H1 (cell line): ENCODE measurements around the gene AP5Z1. TPM values are rescaled to one million over a fixed set of nuclear protein-coding genes. Genes with fewer than 3 reads are reported as not detected.

Experiments
- CTCF ChIA-PET: fragments of 300-600 bp; sonication (Branson Sonifier 250); formaldehyde crosslinking; loops from one replicate; lab custom pipeline; 2021; ENCODE audit not compliant: partially characterized antibody; lab: Charles Lee
- POLR2A ChIA-PET: fragments of 300-600 bp; sonication (Branson Sonifier 250); formaldehyde crosslinking; loops from one replicate; lab custom pipeline; 2021; ENCODE audit warnings: inconsistent platforms; ENCODE audit not compliant: partially characterized antibody; lab: Charles Lee
- DNase-seq, 2 experiments: peaks; one replicate each; pipeline versions ENCODE4 v3.0.0 to v3.0.0-alpha.2; 2010 to 2022; ENCODE audit warnings: low spot score in 2 of 2, low read depth in 1 of 2, mixed read lengths in 1 of 2
- FAIRE-seq: peaks from 2 replicates; lab custom pipeline; 2011; peaks lifted over from hg19 to GRCh38; lab: Jason Lieb, UNC
- H2AFZ ChIP-seq: 2 replicates; pipeline ENCODE4 v1.8.1; 2012; ENCODE audit warnings: low read length, inconsistent platforms
- H2AK5ac ChIP-seq: 2 replicates; pipeline ENCODE4 v1.6.1; 2013; ENCODE audit warnings: low read depth, low read length
- H2BK120ac ChIP-seq: replicated peaks from 2 replicates; pipeline ENCODE3; 2013; ENCODE audit warnings: low read depth, low read length, inconsistent platforms
- H2BK12ac ChIP-seq: 2 replicates; pipeline ENCODE4 v1.6.1; 2013; ENCODE audit warnings: low read depth, low read length
- H2BK15ac ChIP-seq: 2 replicates; pipeline ENCODE4 v1.6.1; 2013; ENCODE audit warnings: low read length
- H2BK20ac ChIP-seq: 2 replicates; pipeline ENCODE4 v1.6.1; 2013; ENCODE audit warnings: low read length
- H2BK5ac ChIP-seq: 2 replicates; pipeline ENCODE4 v1.6.1; 2013; ENCODE audit warnings: low read depth, low read length
- H3K14ac ChIP-seq: 2 replicates; pipeline ENCODE4 v1.6.1; 2013; ENCODE audit warnings: inconsistent platforms; ENCODE audit not compliant: insufficient read length
- H3K18ac ChIP-seq: 2 replicates; pipeline ENCODE4 v1.6.1; 2013; ENCODE audit warnings: low read length; ENCODE audit errors: extremely low read depth
- H3K23ac ChIP-seq: 2 replicates; pipeline ENCODE4 v1.6.1; 2013; ENCODE audit warnings: inconsistent platforms; ENCODE audit not compliant: insufficient read length
- H3K23me2 ChIP-seq: 2 replicates; pipeline ENCODE4 v1.6.1; 2013; ENCODE audit warnings: low read depth, low read length
- H3K27ac ChIP-seq: 2 replicates; pipeline ENCODE4 v1.6.1; 2011; ENCODE audit warnings: low read depth, low read length, inconsistent platforms
- H3K27me3 ChIP-seq, 4 experiments: replicated peaks in 1 of 4; 1 replicate in 1 of 4; 2 replicates in 3 of 4; pipeline versions ENCODE4 v1.6.1 to v1.8.1; 2011 to 2013; ENCODE audit warnings: low read length in 3 of 4, mild to moderate bottlenecking in 3 of 4, inconsistent platforms in 2 of 4, mixed read lengths in 2 of 4, moderate library complexity in 1 of 4; ENCODE audit not compliant: control insufficient read depth in 3 of 4, insufficient read depth in 3 of 4; ENCODE audit errors: extremely low read depth in 1 of 4
- H3K36me3 ChIP-seq, 4 experiments: 2 replicates each; pipeline versions ENCODE4 v1.6.1 to v1.8.1; 2011 to 2013; ENCODE audit warnings: mild to moderate bottlenecking in 4 of 4, low read length in 3 of 4, moderate library complexity in 2 of 4, control low read depth in 1 of 4, inconsistent platforms in 1 of 4; ENCODE audit not compliant: insufficient read depth in 4 of 4, control insufficient read depth in 2 of 4
- H3K4ac ChIP-seq: replicated peaks from 2 replicates; pipeline ENCODE3; 2013; ENCODE audit warnings: low read length, low read depth, mixed read lengths, inconsistent platforms; ENCODE audit not compliant: insufficient read length
- H3K4me1 ChIP-seq, 4 experiments: replicated peaks in 1 of 4; 1 replicate in 1 of 4; 2 replicates in 3 of 4; pipeline versions ENCODE4 v1.6.1 to v1.8.1; 2011 to 2013; ENCODE audit warnings: low read length in 3 of 4, inconsistent platforms in 2 of 4, mixed read lengths in 1 of 4; ENCODE audit not compliant: insufficient read depth in 4 of 4, control insufficient read depth in 3 of 4
- H3K4me2 ChIP-seq, 2 experiments: 2 replicates each; pipeline versions ENCODE4 v1.6.1 to v1.8.1; 2011 to 2013; ENCODE audit warnings: low read depth in 2 of 2, low read length in 2 of 2, control low read depth in 1 of 2, inconsistent platforms in 1 of 2, mild to moderate bottlenecking in 1 of 2; ENCODE audit not compliant: insufficient read depth in 1 of 2
- H3K4me3 ChIP-seq, 4 experiments: fragments of 200-600, 300-600 bp in 1 of 4; sonication (generic), shearing (Covaris generic), sonication (Bioruptor Twin) in 1 of 4; 2 replicates each; pipeline versions ENCODE4 v1.5.1 to v1.8.1; 2011 to 2016; ENCODE audit warnings: low read length in 4 of 4, low read depth in 3 of 4, control low read depth in 2 of 4, inconsistent platforms in 2 of 4, mild to moderate bottlenecking in 2 of 4, mixed read lengths in 1 of 4, moderate library complexity in 1 of 4; ENCODE audit not compliant: insufficient read depth in 2 of 4; ENCODE audit errors: extremely low read depth in 1 of 4
- H3K56ac ChIP-seq: replicated peaks from 2 replicates; pipeline ENCODE3; 2013; ENCODE audit warnings: low read depth, mild to moderate bottlenecking, mixed read lengths, low read length, inconsistent platforms; ENCODE audit not compliant: insufficient read length
- H3K79me1 ChIP-seq: 2 replicates; pipeline ENCODE4 v1.6.1; 2013; ENCODE audit warnings: low read depth, low read length, control low read depth
- H3K79me2 ChIP-seq, 2 experiments: 2 replicates each; pipeline versions ENCODE4 v1.6.1 to v1.8.1; 2012 to 2013; ENCODE audit warnings: low read length in 2 of 2, mild to moderate bottlenecking in 2 of 2, inconsistent platforms in 1 of 2; ENCODE audit not compliant: insufficient read depth in 2 of 2, control insufficient read depth in 1 of 2
- H3K9ac ChIP-seq, 4 experiments: replicated peaks in 1 of 4; 1 replicate in 1 of 4; 2 replicates in 3 of 4; pipeline versions ENCODE4 v1.6.1 to v1.8.1; 2011 to 2013; ENCODE audit warnings: low read depth in 3 of 4, low read length in 3 of 4, control low read depth in 2 of 4, mild to moderate bottlenecking in 2 of 4, moderate library complexity in 2 of 4, inconsistent platforms in 1 of 4; ENCODE audit errors: extremely low read depth in 1 of 4
- H3K9me3 ChIP-seq, 2 experiments: 2 replicates each; pipeline versions ENCODE4 v1.6.1 to v1.8.1; 2012 to 2013; ENCODE audit warnings: mild to moderate bottlenecking in 2 of 2, moderate library complexity in 2 of 2, control low read depth in 1 of 2, inconsistent platforms in 1 of 2, low read depth in 1 of 2, low read length in 1 of 2, mixed read lengths in 1 of 2; ENCODE audit not compliant: insufficient read depth in 2 of 2
- H4K20me1 ChIP-seq, 2 experiments: replicated peaks in 1 of 2; 2 replicates each; pipeline versions ENCODE3 to v1.8.1; 2011 to 2013; ENCODE audit warnings: inconsistent platforms in 2 of 2, low read length in 2 of 2, mild to moderate bottlenecking in 1 of 2; ENCODE audit not compliant: insufficient read depth in 2 of 2, control insufficient read depth in 1 of 2
- H4K5ac ChIP-seq: 2 replicates; pipeline ENCODE4 v1.6.1; 2013; ENCODE audit warnings: low read length, low read depth, mixed read lengths, inconsistent platforms; ENCODE audit not compliant: insufficient read length
- H4K8ac ChIP-seq: 2 replicates; pipeline ENCODE4 v1.8.0; 2013; ENCODE audit warnings: mild to moderate bottlenecking, moderate library complexity, low read length, inconsistent platforms; ENCODE audit not compliant: insufficient read depth; ENCODE audit errors: extremely low read depth
- H4K91ac ChIP-seq: replicated peaks from 2 replicates; pipeline ENCODE3; 2013; ENCODE audit warnings: low read length, mixed read lengths, inconsistent platforms; ENCODE audit not compliant: insufficient read length
- ATF2 ChIP-seq: IDR thresholded peaks from 2 replicates; pipeline ENCODE4 v1.6.1; 2012; ENCODE audit warnings: low read length, inconsistent platforms
- ATF3 ChIP-seq: IDR thresholded peaks from 2 replicates; pipeline ENCODE4 v1.6.1; 2011; ENCODE audit warnings: low read depth, mild to moderate bottlenecking, low read length; ENCODE audit not compliant: insufficient read depth
- BCL11A ChIP-seq, 2 experiments: IDR thresholded peaks; one replicate each; pipeline ENCODE4 v1.6.1; 2011; ENCODE audit warnings: low read depth in 2 of 2, low read length in 2 of 2, mild to moderate bottlenecking in 2 of 2
- CHD1 ChIP-seq: IDR thresholded peaks from 2 replicates; pipeline ENCODE4 v1.6.1; 2012; ENCODE audit warnings: low read depth, low read length, improper control_type of control experiment
- HDAC2 ChIP-seq, 2 experiments: fragments of 300-600 bp in 1 of 2; sonication (generic) in 1 of 2; IDR thresholded peaks; 2 replicates each; pipeline ENCODE4 v1.6.1; 2011 to 2012; ENCODE audit warnings: low read depth in 2 of 2, low read length in 2 of 2, mild to moderate bottlenecking in 2 of 2, moderate library complexity in 2 of 2, borderline replicate concordance in 1 of 2, inconsistent platforms in 1 of 2
- HDAC6 ChIP-seq: IDR thresholded peaks from one replicate; pipeline ENCODE4 v1.7.1; 2012; ENCODE audit warnings: low read depth, mild to moderate bottlenecking, inconsistent platforms, low read length, moderate library complexity
- JUND ChIP-seq: IDR thresholded peaks from 2 replicates; pipeline ENCODE4 v1.6.1; 2011; ENCODE audit warnings: mild to moderate bottlenecking, improper control_type of control experiment, low read length
- RXRA ChIP-seq: IDR thresholded peaks from 2 replicates; pipeline ENCODE4 v1.6.1; 2011; ENCODE audit warnings: low read depth, mild to moderate bottlenecking, low read length, moderate library complexity; ENCODE audit not compliant: insufficient read depth
- SP1 ChIP-seq: IDR thresholded peaks from 2 replicates; pipeline ENCODE4 v1.6.1; 2011; ENCODE audit warnings: low read depth, low read length
- SP4 ChIP-seq: IDR thresholded peaks from 2 replicates; pipeline ENCODE4 v1.6.1; 2012; ENCODE audit warnings: low read length, inconsistent platforms
- TEAD4 ChIP-seq: IDR thresholded peaks from 2 replicates; pipeline ENCODE4 v1.6.1; 2012; ENCODE audit warnings: low read depth, low read length, inconsistent platforms, mixed read lengths
- WGBS, 2 experiments: shearing (Covaris generic) in 1 of 2; methylation state at CpG; one replicate each; pipeline versions ENCODE4 v1.1.6 to v1.1.7; 2013 to 2015; ENCODE audit warnings: low lambda C conversion rate in 2 of 2, mixed read lengths in 2 of 2, inconsistent platforms in 1 of 2, low coverage in 1 of 2, missing lambda C conversion rate in 1 of 2; ENCODE audit not compliant: insufficient replicate concordance in 2 of 2, insufficient coverage in 1 of 2, insufficient read length in 1 of 2; ENCODE audit errors: extremely low coverage in 1 of 2, missing lambda C conversion rate in 1 of 2; 5-methylcytosine and 5-hydroxymethylcytosine counted together
- polyA plus RNA-seq, 7 experiments: library from polyadenylated mRNA; depleted of rRNA in 3 of 7; stranded (reverse) in 5 of 7; unstranded in 2 of 7; fragments of >200 nt in 5 of 7; fragments of 200-250 nt in 2 of 7; gene quantifications; 1 replicate in 5 of 7; 2 replicates in 1 of 7; 4 replicates in 1 of 7; pipeline versions ENCODE4 v1.2.1 to v1.2.3, GENCODE V29; 2011 to 2013; ENCODE audit warnings: missing spikeins in 2 of 7, mixed read lengths in 2 of 7
- total RNA-seq: library from RNA; stranded (reverse); fragmentation: NEBNext Ultra II Directional; extraction: Animal tissue kit (Norgen Biotek cat#: 25700); gene quantifications from 2 replicates; pipeline ENCODE4 v1.2.1, GENCODE V29; 2021

The AP5Z1 gene
- total and polyA plus RNA-seq, 2 of the 8 experiments (the other 6 are each of a cell fraction or from before 2014, with no cell fraction given), result 24.0 to 24.7 TPM

- H2BK15ac ChIP-seq, result no peak overlapping the region
- H2BK120ac ChIP-seq, result no peak overlapping the region
- no peak overlapping the region; the same call in 1 of the 2 replicates for H2BK12ac ChIP-seq
- H3K4me3 ChIP-seq, result no peak overlapping the region
- no peaks in the 10 kb centered on the region for H3K23me2 ChIP-seq
- H2BK5ac ChIP-seq, result no peak overlapping the region
- H4K5ac ChIP-seq, result no peak overlapping the region
- no peaks in the 10 kb centered on the region for H3K9me3 ChIP-seq
- H4K91ac ChIP-seq, result no peak overlapping the region
- POLR2A ChIA-PET, result no interaction called here
- no peak overlapping the region for H3K27ac ChIP-seq
- H3K36me3 ChIP-seq, result no peaks in the 10 kb centered on the region
- H2AK5ac ChIP-seq, result no peak overlapping the region
- no peak overlapping the region for H2BK20ac ChIP-seq
- no peak overlapping the region for H3K56ac ChIP-seq
- no peaks in the 10 kb centered on the region for H3K4me1 ChIP-seq
- FAIRE-seq (no peak), DNase-seq (no peak)
- no peaks in the 10 kb centered on the region for H4K20me1 ChIP-seq
- H3K14ac ChIP-seq, result no peak overlapping the region
- H2AFZ ChIP-seq, result no peak overlapping the region
- no peak overlapping the region for H3K4me2 ChIP-seq
- no peak overlapping the region for H3K4ac ChIP-seq
- H3K23ac ChIP-seq, result no peak overlapping the region
- H3K27me3 ChIP-seq, result no peaks in the 10 kb centered on the region
- H3K18ac ChIP-seq, result no peak overlapping the region
- CTCF ChIA-PET, result interaction anchor here (0.6 to 5.4 kb wide), 12 partner anchors 12 to 255 kb away, joined by 3 to 62 read pairs (median 5); partner anchors contain the start of gene RADIL
- H3K79me1 ChIP-seq, result no peaks in the 10 kb centered on the region
- H4K8ac ChIP-seq, result no peak overlapping the region; the same call in 1 of the 2 replicates
- 93% methylated on average over 17 of the region's 17 CpGs; no CpG with 5 or more reads in 1 of the 2 experiments for whole genome bisulfite sequencing, 2 experiments
- no peaks in the 10 kb centered on the region for H3K79me2 ChIP-seq
- H3K9ac ChIP-seq, result no peak overlapping the region
- TF ChIP-seq TEAD4, result no peak
- TF ChIP-seq ATF2, result no peak
- no peak for TF ChIP-seq BCL11A (IDR thresholded peaks at IDR 0.05; ENCODE audit: low read depth in 2 of 2, low read length in 2 of 2)
- TF ChIP-seq HDAC2 (IDR thresholded peaks at IDR 0.05; ENCODE audit: borderline replicate concordance in 1 of 2, low read depth in 2 of 2, low read length in 2 of 2), result no peak
- TF ChIP-seq JUND, result no peak
- no peak for TF ChIP-seq ATF3
- TF ChIP-seq RXRA, result no peak
- no peak for TF ChIP-seq SP1
- TF ChIP-seq HDAC6, result no peak
- no peak for TF ChIP-seq CHD1
- TF ChIP-seq SP4, result no peak
These were observed 56.5 kb downstream of the AP5Z1 start for GRCh38 chr7:4831723-4832495.
